Karpas-422 (cell line): ENCODE results near the gene CAMSAP1. TPM values are rescaled to one million over a fixed set of nuclear protein-coding genes. Genes with fewer than 3 reads are reported as not detected.

Source experiments
- DNase-seq: peaks from one replicate; pipeline ENCODE4 v3.0.0-alpha.2; 2015
- H2AFZ ChIP-seq: fragments of 200-600 bp; sonication (generic); 2 replicates; pipeline ENCODE4 v1.6.1; 2014; ENCODE audit warnings: antibody characterized with exemption, low read length, mixed read lengths
- H3K27ac ChIP-seq: fragments of 200-600 bp; sonication (generic); 2 replicates; pipeline ENCODE4 v1.5.1; 2014; ENCODE audit warnings: mild to moderate bottlenecking, low read length, moderate library complexity
- H3K27me3 ChIP-seq: fragments of 200-600 bp; sonication (generic); 2 replicates; pipeline ENCODE4 v1.6.1; 2014; ENCODE audit warnings: low read length, mixed read lengths
- H3K36me3 ChIP-seq: fragments of 200-600 bp; sonication (generic); 2 replicates; pipeline ENCODE4 v1.6.1; 2014; ENCODE audit warnings: low read length, mixed read lengths; ENCODE audit not compliant: insufficient read depth
- H3K4me1 ChIP-seq: fragments of 200-600 bp; sonication (generic); 2 replicates; pipeline ENCODE4 v1.6.1; 2014; ENCODE audit warnings: mild to moderate bottlenecking, low read length, mixed read lengths
- H3K4me2 ChIP-seq: fragments of 200-600 bp; sonication (generic); 2 replicates; pipeline ENCODE4 v1.6.1; 2014; ENCODE audit warnings: low read length, low read depth, mild to moderate bottlenecking; ENCODE audit not compliant: poor library complexity, severe bottlenecking
- H3K4me3 ChIP-seq: fragments of 200-600 bp; sonication (generic); 2 replicates; pipeline ENCODE4 v1.5.1; 2014; ENCODE audit warnings: mild to moderate bottlenecking, antibody characterized with exemption, low read length, mixed read lengths
- H3K79me2 ChIP-seq: fragments of 200-600 bp; sonication (generic); 2 replicates; pipeline ENCODE4 v1.6.1; 2014; ENCODE audit warnings: mild to moderate bottlenecking, low read length, mixed read lengths
- H3K9ac ChIP-seq: fragments of 200-600 bp; sonication (generic); 2 replicates; pipeline ENCODE4 v1.6.0; 2014; ENCODE audit warnings: low read length
- H3K9me2 ChIP-seq: fragments of 200-600 bp; sonication (generic), shearing (Covaris generic); replicated peaks from 2 replicates; pipeline ENCODE4 v1.6.0; 2014; ENCODE audit warnings: mild to moderate bottlenecking, low read length, moderate library complexity; ENCODE audit not compliant: insufficient read depth
- H3K9me3 ChIP-seq: fragments of 300-700, 200-600 bp; sonication (generic); 2 replicates; pipeline ENCODE4 v1.6.1; 2014; ENCODE audit warnings: low read length, mixed read lengths
- H4K20me1 ChIP-seq: fragments of 200-600 bp; sonication (generic); 2 replicates; pipeline ENCODE4 v1.6.1; 2014; ENCODE audit warnings: mild to moderate bottlenecking, antibody characterized with exemption, low read length, low read depth; ENCODE audit not compliant: insufficient read depth
- total RNA-seq: library from RNA; depleted of rRNA; stranded (reverse); fragments of >200 nt; shearing (Covaris generic); gene quantifications from 2 replicates; pipeline ENCODE4 v1.2.3, GENCODE V29; 2014; ENCODE audit warnings: low replicate concordance

Gene CAMSAP1
- total RNA-seq, 1 experiment from 2014 or later = 26.9 TPM

GRCh38 chr9:135805422-135806022 is 101.8 kb downstream of the CAMSAP1 start:
- no peaks in the 10 kb centered on the region for H3K9me2 ChIP-seq
- H3K4me1 ChIP-seq = no peaks in the 10 kb centered on the region
- no peak overlapping the region for H3K4me3 ChIP-seq
- H3K36me3 ChIP-seq = no peaks in the 10 kb centered on the region
- H3K9me3 ChIP-seq = no peaks in the 10 kb centered on the region
- H3K79me2 ChIP-seq = no peaks in the 10 kb centered on the region
- no peak overlapping the region for H3K9ac ChIP-seq
- no peak overlapping the region for H3K4me2 ChIP-seq
- no peaks in the 10 kb centered on the region for H3K27me3 ChIP-seq
- H3K27ac ChIP-seq = no peak overlapping the region
- DNase-seq = no peak
- H2AFZ ChIP-seq = no peak overlapping the region
- H4K20me1 ChIP-seq = peaks cover 14% of the 10 kb centered on the region; the same call in 1 of the 2 replicates

- H3K9ac ChIP-seq = no peak overlapping the region
Measured at GRCh38 chr9:135804581-135805421, 102.5 kb downstream of the CAMSAP1 start.

GRCh38 chr9:135803441-135803840 is 103.9 kb downstream of the CAMSAP1 start:
- no peak overlapping the region for H3K9ac ChIP-seq
- no peak overlapping the region for H3K27ac ChIP-seq
- H3K4me2 ChIP-seq = no peak overlapping the region
- no peak overlapping the region for H3K4me3 ChIP-seq
- DNase-seq = no peak
- H3K4me1 ChIP-seq = no peaks in the 10 kb centered on the region
- 0 out of 2 replicates have a peak, but pooled peaks cover 7% of the 10 kb centered on the region for H4K20me1 ChIP-seq
- no peaks in the 10 kb centered on the region for H3K36me3 ChIP-seq
- no peaks in the 10 kb centered on the region for H3K79me2 ChIP-seq
- no peaks in the 10 kb centered on the region for H3K27me3 ChIP-seq
- H3K9me3 ChIP-seq = no peaks in the 10 kb centered on the region
- H3K9me2 ChIP-seq = no peaks in the 10 kb centered on the region
- H2AFZ ChIP-seq = no peak overlapping the region

More at GRCh38 chr9:135804581-135805421, 102.5 kb downstream of the CAMSAP1 start:
- no peaks in the 10 kb centered on the region for H3K9me2 ChIP-seq
- no peaks in the 10 kb centered on the region for H3K36me3 ChIP-seq
- H3K4me3 ChIP-seq = no peak overlapping the region
- H3K4me1 ChIP-seq = no peaks in the 10 kb centered on the region
- H3K9me3 ChIP-seq = no peaks in the 10 kb centered on the region
- H3K4me2 ChIP-seq = no peak overlapping the region
- no peaks in the 10 kb centered on the region for H3K27me3 ChIP-seq
- peak; percentile 69 for DNase-seq
- no peaks in the 10 kb centered on the region for H3K79me2 ChIP-seq
- H4K20me1 ChIP-seq = peaks cover 12% of the 10 kb centered on the region; the same call in 1 of the 2 replicates
- H3K27ac ChIP-seq = no peak overlapping the region
- no peak overlapping the region for H2AFZ ChIP-seq

- no peak for DNase-seq
- H3K79me2 ChIP-seq = no peaks in the 10 kb centered on the region
- no peak overlapping the region for H2AFZ ChIP-seq
- no peaks in the 10 kb centered on the region for H3K9me2 ChIP-seq
- H3K27ac ChIP-seq = no peak overlapping the region
- no peaks in the 10 kb centered on the region for H3K36me3 ChIP-seq
- no peaks in the 10 kb centered on the region for H3K9me3 ChIP-seq
- H3K4me2 ChIP-seq = no peak overlapping the region
- H3K27me3 ChIP-seq = no peaks in the 10 kb centered on the region
- H4K20me1 ChIP-seq = peaks cover 7% of the 10 kb centered on the region; the same call in 1 of the 2 replicates
- H3K4me3 ChIP-seq = no peak overlapping the region
- no peaks in the 10 kb centered on the region for H3K4me1 ChIP-seq
- no peak overlapping the region for H3K9ac ChIP-seq
Measured at GRCh38 chr9:135802876-135803419, 104.4 kb downstream of the CAMSAP1 start.

DNA sequence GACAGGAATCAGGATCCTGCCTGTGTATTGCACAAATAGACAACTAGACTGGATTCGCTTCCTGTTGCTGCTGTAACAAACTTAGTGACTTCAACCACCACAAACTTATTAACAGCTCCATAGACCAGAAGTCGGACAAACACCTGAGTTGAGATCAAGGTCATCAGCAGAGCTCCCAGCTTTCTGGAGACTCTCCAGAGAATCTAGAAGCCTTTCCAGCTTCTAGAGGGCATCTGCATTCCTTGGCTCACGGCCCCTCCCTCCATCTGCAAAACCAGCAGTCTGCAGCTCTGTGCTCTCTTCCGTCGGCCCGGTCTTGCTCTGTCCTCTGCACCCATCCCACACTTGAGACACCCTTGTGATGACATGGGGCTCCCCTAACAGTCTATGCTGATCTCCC is 106.3 kb downstream of the CAMSAP1 start:
- Histone ChIP-seq H2AFZ (no peak overlapping the region), H3K9ac (no peak overlapping the region), H3K4me1 (no peaks in the 10 kb centered on the region), H3K9me3 (no peaks in the 10 kb centered on the region), H3K27ac (no peak overlapping the region), H3K27me3 (no peaks in the 10 kb centered on the region), H3K9me2 (no peaks in the 10 kb centered on the region), H3K4me2 (no peak overlapping the region), H3K36me3 (no peaks in the 10 kb centered on the region), H3K79me2 (no peaks in the 10 kb centered on the region), H3K4me3 (no peak overlapping the region), H4K20me1 (peaks cover 7% of the 10 kb centered on the region; the same call in 1 of the 2 replicates)
- DNase-seq = no peak

- Histone ChIP-seq H3K4me1 (no peaks in the 10 kb centered on the region), H3K79me2 (no peaks in the 10 kb centered on the region), H3K9me3 (no peaks in the 10 kb centered on the region), H3K36me3 (no peaks in the 10 kb centered on the region), H3K9ac (no peak overlapping the region), H2AFZ (no peak overlapping the region), H3K27me3 (no peaks in the 10 kb centered on the region), H3K9me2 (no peaks in the 10 kb centered on the region), H3K4me2 (no peak overlapping the region), H3K4me3 (no peak overlapping the region), H4K20me1 (peaks cover 3% of the 10 kb centered on the region; the same call in 1 of the 2 replicates), H3K27ac (no peak overlapping the region)
- no peak for DNase-seq
Measured at GRCh38 chr9:135799261-135799660, 108.1 kb downstream of the CAMSAP1 start.

- H4K20me1 ChIP-seq = peaks cover under 1% of the 10 kb centered on the region; the same call in 1 of the 2 replicates
- no peaks in the 10 kb centered on the region for H3K9me2 ChIP-seq
- no peaks in the 10 kb centered on the region for H3K27me3 ChIP-seq
- no peak overlapping the region for H3K9ac ChIP-seq
- H3K27ac ChIP-seq = no peak overlapping the region
- H3K4me2 ChIP-seq = no peak overlapping the region
- DNase-seq = no peak
- H3K36me3 ChIP-seq = no peaks in the 10 kb centered on the region
- H2AFZ ChIP-seq = no peak overlapping the region
- no peak overlapping the region for H3K4me3 ChIP-seq
- H3K4me1 ChIP-seq = no peaks in the 10 kb centered on the region
- H3K79me2 ChIP-seq = no peaks in the 10 kb centered on the region
- no peaks in the 10 kb centered on the region for H3K9me3 ChIP-seq
Measured at GRCh38 chr9:135798263-135798585, 109.1 kb downstream of the CAMSAP1 start.

DNA sequence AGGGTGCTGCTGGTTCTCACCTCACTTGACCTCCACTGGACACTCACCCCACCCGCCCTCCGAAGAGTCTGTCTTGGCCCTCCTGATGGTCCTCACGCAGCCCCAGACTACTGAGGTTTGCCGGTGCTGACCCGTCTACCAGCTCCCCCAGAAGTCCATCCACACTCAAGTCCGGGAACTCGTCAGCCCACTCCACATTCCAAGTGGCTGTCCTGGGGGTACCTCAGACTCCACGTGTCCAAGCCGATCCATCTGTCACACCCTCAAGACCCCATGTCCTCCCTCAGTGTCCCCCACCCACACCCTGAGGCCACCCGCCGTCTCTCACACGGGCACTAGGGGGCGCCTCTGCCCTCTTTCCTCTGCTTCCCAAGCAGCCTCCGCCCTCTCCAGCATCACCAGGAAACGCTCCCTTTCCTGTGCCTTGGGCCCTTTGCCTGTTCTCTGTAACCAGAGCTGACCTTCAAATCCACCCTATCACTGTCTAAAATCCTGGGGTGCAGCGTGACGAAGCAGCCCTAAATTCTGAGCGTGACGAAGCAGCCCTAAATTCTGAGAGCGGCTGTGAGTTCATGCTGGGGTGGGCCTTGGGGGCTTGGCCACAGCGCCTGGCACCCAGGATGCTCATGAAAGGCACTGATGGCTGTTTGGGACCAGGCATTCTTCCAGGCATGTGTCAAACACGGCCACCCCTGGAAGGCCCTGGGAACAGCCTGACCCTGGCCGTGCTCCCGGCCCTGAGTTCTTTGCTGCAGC is 109.7 kb downstream of the CAMSAP1 start:
- peak; percentile 71 for DNase-seq
- no peaks in the 10 kb centered on the region for H3K4me1 ChIP-seq
- no peak overlapping the region for H3K9ac ChIP-seq
- no peaks in the 10 kb centered on the region for H3K79me2 ChIP-seq
- no peak overlapping the region for H3K4me2 ChIP-seq
- H3K9me3 ChIP-seq = no peaks in the 10 kb centered on the region
- H3K27me3 ChIP-seq = no peaks in the 10 kb centered on the region
- no peaks in the 10 kb centered on the region; the same call in 1 of the 2 replicates for H4K20me1 ChIP-seq
- no peaks in the 10 kb centered on the region for H3K36me3 ChIP-seq
- no peak overlapping the region for H3K4me3 ChIP-seq
- H3K27ac ChIP-seq = no peak overlapping the region
- H2AFZ ChIP-seq = no peak overlapping the region
- no peaks in the 10 kb centered on the region for H3K9me2 ChIP-seq
